HEK293 (cell line): ENCODE results near the gene OSBPL10.

Source experiments
- CTCF ChIA-PET: fragments of 350-600 bp; formaldehyde crosslinking; extraction: SDS; loops from one replicate; lab custom pipeline; 2021; ENCODE audit warnings: antibody characterized with exemption; lab: Yijun Ruan, JAX
- POLR2A ChIA-PET: fragments of 300-600 bp; formaldehyde crosslinking; extraction: SDS; loops from one replicate; lab custom pipeline; 2020; ENCODE audit warnings: antibody characterized with exemption, inconsistent platforms; lab: Yijun Ruan, JAX
- H3K27ac ChIP-seq: fragments of 200-500 bp; sonication (Bioruptor generic); 2 replicates; pipeline ENCODE4 v1.5.1; 2014; ENCODE audit warnings: low read depth, low read length, control low read depth, inconsistent platforms; ENCODE audit errors: extremely low read depth
- H3K36me3 ChIP-seq, 2 experiments: fragments of 200-500 bp in 1 of 2; sonication (Bioruptor generic) in 1 of 2; 1 replicate in 1 of 2; 2 replicates in 1 of 2; pipeline ENCODE4 v1.5.1; 2014 to 2017; ENCODE audit warnings: inconsistent platforms in 2 of 2, low read length in 2 of 2; ENCODE audit not compliant: control insufficient read depth in 2 of 2, insufficient read depth in 1 of 2
- H3K4me1 ChIP-seq: fragments of 200-500 bp; sonication (Bioruptor generic); 2 replicates; pipeline ENCODE4 v1.5.1; 2014; ENCODE audit warnings: mild to moderate bottlenecking, low read length, inconsistent platforms; ENCODE audit not compliant: control insufficient read depth, insufficient read depth
- H3K4me3 ChIP-seq: 2 replicates; pipeline ENCODE4 v1.5.1; 2011; ENCODE audit warnings: low read depth, mild to moderate bottlenecking, control low read depth, low read length, moderate library complexity
- H3K9me3 ChIP-seq: fragments of 200-500 bp; sonication (Bioruptor generic); 2 replicates; pipeline ENCODE4 v1.5.1; 2014; ENCODE audit warnings: low read depth, low read length, inconsistent platforms; ENCODE audit not compliant: control insufficient read depth, insufficient read depth
- KLF1 ChIP-seq: fragments of 450-650 bp; formaldehyde crosslinking; IDR thresholded peaks from 2 replicates; pipeline ENCODE4 v1.5.1; 2016; ENCODE audit warnings: missing biosample characterization, missing genetic modification characterization
- SCRT2 ChIP-seq: fragments of 450-650 bp; formaldehyde crosslinking; IDR thresholded peaks from 2 replicates; pipeline ENCODE4 v1.5.1; 2016; ENCODE audit warnings: missing biosample characterization, missing genetic modification characterization
- ZBTB20 ChIP-seq: fragments of 450-650 bp; formaldehyde crosslinking; IDR thresholded peaks from 2 replicates; pipeline ENCODE4 v1.5.1; 2016; ENCODE audit warnings: missing biosample characterization, missing genetic modification characterization
- ZNF155 ChIP-seq: fragments of 450-650 bp; formaldehyde crosslinking; IDR thresholded peaks from 2 replicates; pipeline ENCODE4 v1.5.1; 2016; ENCODE audit warnings: missing biosample characterization, missing genetic modification characterization
- ZNF18 ChIP-seq: fragments of 450-650 bp; formaldehyde crosslinking; IDR thresholded peaks from 2 replicates; pipeline ENCODE4 v1.5.1; 2016; ENCODE audit warnings: missing biosample characterization, missing genetic modification characterization
- ZNF621 ChIP-seq: fragments of 450-650 bp; formaldehyde crosslinking; IDR thresholded peaks from 2 replicates; pipeline ENCODE4 v1.5.1; 2017; ENCODE audit warnings: missing biosample characterization, missing genetic modification characterization
- ZSCAN30 ChIP-seq: fragments of 450-650 bp; IDR thresholded peaks from 2 replicates; pipeline ENCODE4 v1.5.1; 2018; ENCODE audit warnings: missing biosample characterization, mild to moderate bottlenecking, missing genetic modification characterization, moderate library complexity
- TF ChIP-seq, protein P1 (sequence below): fragments of 450-650 bp; formaldehyde crosslinking; optimal IDR thresholded peaks from 2 replicates; pipeline ENCODE3; 2016; ENCODE audit warnings: missing biosample characterization, mild to moderate bottlenecking, missing genetic modification characterization
- TF ChIP-seq, protein P2 (sequence below): fragments of 450-650 bp; formaldehyde crosslinking; IDR thresholded peaks from 2 replicates; pipeline ENCODE4 v1.5.1; 2016; ENCODE audit warnings: missing biosample characterization, missing genetic modification characterization, low read depth
- TF ChIP-seq, protein P3 (sequence below): fragments of 450-650 bp; formaldehyde crosslinking; IDR thresholded peaks from 2 replicates; pipeline ENCODE4 v1.5.1; 2016; ENCODE audit warnings: missing biosample characterization, missing genetic modification characterization

Gene OSBPL10

GRCh38 chr3:31890742-31891469 lies 90.2 kb downstream of the OSBPL10 start (continued):
- TF ChIP-seq, protein P1, sequence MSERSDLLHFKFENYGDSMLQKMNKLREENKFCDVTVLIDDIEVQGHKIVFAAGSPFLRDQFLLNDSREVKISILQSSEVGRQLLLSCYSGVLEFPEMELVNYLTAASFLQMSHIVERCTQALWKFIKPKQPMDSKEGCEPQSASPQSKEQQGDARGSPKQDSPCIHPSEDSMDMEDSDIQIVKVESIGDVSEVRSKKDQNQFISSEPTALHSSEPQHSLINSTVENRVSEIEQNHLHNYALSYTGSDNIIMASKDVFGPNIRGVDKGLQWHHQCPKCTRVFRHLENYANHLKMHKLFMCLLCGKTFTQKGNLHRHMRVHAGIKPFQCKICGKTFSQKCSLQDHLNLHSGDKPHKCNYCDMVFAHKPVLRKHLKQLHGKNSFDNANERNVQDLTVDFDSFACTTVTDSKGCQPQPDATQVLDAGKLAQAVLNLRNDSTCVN (tag by site-specific recombination) = no peak
- TF ChIP-seq ZNF155 (tag by site-specific recombination) (no peak), ZBTB20 (no peak; the same call in 1 of the 2 replicates), SCRT2 (tag by site-specific recombination) (no peak), KLF1 (no peak)
- TF ChIP-seq, protein P2, sequence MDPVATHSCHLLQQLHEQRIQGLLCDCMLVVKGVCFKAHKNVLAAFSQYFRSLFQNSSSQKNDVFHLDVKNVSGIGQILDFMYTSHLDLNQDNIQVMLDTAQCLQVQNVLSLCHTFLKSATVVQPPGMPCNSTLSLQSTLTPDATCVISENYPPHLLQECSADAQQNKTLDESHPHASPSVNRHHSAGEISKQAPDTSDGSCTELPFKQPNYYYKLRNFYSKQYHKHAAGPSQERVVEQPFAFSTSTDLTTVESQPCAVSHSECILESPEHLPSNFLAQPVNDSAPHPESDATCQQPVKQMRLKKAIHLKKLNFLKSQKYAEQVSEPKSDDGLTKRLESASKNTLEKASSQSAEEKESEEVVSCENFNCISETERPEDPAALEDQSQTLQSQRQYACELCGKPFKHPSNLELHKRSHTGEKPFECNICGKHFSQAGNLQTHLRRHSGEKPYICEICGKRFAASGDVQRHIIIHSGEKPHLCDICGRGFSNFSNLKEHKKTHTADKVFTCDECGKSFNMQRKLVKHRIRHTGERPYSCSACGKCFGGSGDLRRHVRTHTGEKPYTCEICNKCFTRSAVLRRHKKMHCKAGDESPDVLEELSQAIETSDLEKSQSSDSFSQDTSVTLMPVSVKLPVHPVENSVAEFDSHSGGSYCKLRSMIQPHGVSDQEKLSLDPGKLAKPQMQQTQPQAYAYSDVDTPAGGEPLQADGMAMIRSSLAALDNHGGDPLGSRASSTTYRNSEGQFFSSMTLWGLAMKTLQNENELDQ (tag by site-specific recombination) = no peak
- TF ChIP-seq, protein P3, sequence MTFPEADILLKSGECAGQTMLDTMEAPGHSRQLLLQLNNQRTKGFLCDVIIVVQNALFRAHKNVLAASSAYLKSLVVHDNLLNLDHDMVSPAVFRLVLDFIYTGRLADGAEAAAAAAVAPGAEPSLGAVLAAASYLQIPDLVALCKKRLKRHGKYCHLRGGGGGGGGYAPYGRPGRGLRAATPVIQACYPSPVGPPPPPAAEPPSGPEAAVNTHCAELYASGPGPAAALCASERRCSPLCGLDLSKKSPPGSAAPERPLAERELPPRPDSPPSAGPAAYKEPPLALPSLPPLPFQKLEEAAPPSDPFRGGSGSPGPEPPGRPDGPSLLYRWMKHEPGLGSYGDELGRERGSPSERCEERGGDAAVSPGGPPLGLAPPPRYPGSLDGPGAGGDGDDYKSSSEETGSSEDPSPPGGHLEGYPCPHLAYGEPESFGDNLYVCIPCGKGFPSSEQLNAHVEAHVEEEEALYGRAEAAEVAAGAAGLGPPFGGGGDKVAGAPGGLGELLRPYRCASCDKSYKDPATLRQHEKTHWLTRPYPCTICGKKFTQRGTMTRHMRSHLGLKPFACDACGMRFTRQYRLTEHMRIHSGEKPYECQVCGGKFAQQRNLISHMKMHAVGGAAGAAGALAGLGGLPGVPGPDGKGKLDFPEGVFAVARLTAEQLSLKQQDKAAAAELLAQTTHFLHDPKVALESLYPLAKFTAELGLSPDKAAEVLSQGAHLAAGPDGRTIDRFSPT = no peak

GRCh38 chr3:31890007-31890406 lies 91.1 kb downstream of the OSBPL10 start:
- CTCF ChIA-PET = interaction anchor here (0.5 kb wide), 1 partner anchor 22 kb away, joined by 4 read pairs; no protein-coding TSS in a partner anchor

GRCh38 chr3:31885235-31885634 lies 95.8 kb downstream of the OSBPL10 start:
- H3K36me3 ChIP-seq = no peaks in the 10 kb centered on the region
- ChIA-PET POLR2A (no interaction called here), CTCF (no interaction called here)
- H3K9me3 ChIP-seq = no peaks in the 10 kb centered on the region
- H3K4me1 ChIP-seq = no peaks in the 10 kb centered on the region
- no peak overlapping the region for H3K4me3 ChIP-seq
- TF ChIP-seq, protein P2 (tag by site-specific recombination) = no peak
- peak; percentile 92 for TF ChIP-seq ZNF18 (tag by site-specific recombination)
- no peak overlapping the region for H3K27ac ChIP-seq

More at GRCh38 chr3:31890007-31890406, 91.1 kb downstream of the OSBPL10 start:
- H3K27ac ChIP-seq = no peak overlapping the region
- no peaks in the 10 kb centered on the region for H3K36me3 ChIP-seq
- H3K9me3 ChIP-seq = no peaks in the 10 kb centered on the region
- POLR2A ChIA-PET = no interaction called here
- H3K4me3 ChIP-seq = no peak overlapping the region
- no peak for TF ChIP-seq ZNF621
- TF ChIP-seq ZSCAN30 (tag by site-specific recombination) = no peak
- no peaks in the 10 kb centered on the region for H3K4me1 ChIP-seq
